ENCODE data around the gene HNRNPUL2. TPM values are rescaled to one million over a fixed set of nuclear protein-coding genes. Genes with fewer than 3 reads are reported as not detected.

HNRNPUL2 gene
- polyA plus RNA-seq, 1 donor from 2014 or later, result 27.5 TPM

DNA sequence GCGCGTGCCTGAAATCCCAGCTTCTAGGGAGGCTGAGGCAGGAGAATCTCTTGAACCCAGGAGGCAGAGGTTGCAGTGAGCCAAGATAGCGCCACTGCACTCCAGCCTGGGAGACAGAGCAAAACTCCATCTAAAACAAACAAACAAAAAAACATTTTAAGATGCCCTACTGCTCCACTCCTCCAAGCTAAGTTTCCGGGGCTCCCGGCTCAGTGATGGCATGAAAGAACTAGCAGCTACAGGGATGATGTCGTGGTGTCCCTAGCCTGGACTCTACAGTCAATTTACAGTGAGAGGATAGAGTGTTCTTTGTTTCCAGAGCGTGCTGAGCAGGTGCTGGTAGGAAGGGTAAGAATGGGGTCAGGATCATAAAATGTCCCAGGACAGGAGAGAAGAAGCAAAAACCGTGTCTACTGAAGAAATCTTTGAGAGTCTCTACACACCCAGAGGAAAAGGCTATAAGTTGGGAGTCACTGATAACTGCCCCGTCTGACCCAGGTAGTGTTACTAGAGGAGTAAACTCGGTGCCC, 27.9 kb upstream of the HNRNPUL2 start:
- TF ChIP-seq RAD21 (conservative IDR thresholded peaks at IDR 0.05), result no peak
- TF ChIP-seq POLR2AphosphoS5 (IDR thresholded peaks at IDR 0.05), result no peak
- no peak for TF ChIP-seq EP300 (conservative IDR thresholded peaks at IDR 0.05; ENCODE audit: poor library complexity, severe bottlenecking)
- TF ChIP-seq CTCF (IDR thresholded peaks at IDR 0.05; ENCODE audit: poor library complexity, severe bottlenecking), result no peak
- TF ChIP-seq, protein P1, sequence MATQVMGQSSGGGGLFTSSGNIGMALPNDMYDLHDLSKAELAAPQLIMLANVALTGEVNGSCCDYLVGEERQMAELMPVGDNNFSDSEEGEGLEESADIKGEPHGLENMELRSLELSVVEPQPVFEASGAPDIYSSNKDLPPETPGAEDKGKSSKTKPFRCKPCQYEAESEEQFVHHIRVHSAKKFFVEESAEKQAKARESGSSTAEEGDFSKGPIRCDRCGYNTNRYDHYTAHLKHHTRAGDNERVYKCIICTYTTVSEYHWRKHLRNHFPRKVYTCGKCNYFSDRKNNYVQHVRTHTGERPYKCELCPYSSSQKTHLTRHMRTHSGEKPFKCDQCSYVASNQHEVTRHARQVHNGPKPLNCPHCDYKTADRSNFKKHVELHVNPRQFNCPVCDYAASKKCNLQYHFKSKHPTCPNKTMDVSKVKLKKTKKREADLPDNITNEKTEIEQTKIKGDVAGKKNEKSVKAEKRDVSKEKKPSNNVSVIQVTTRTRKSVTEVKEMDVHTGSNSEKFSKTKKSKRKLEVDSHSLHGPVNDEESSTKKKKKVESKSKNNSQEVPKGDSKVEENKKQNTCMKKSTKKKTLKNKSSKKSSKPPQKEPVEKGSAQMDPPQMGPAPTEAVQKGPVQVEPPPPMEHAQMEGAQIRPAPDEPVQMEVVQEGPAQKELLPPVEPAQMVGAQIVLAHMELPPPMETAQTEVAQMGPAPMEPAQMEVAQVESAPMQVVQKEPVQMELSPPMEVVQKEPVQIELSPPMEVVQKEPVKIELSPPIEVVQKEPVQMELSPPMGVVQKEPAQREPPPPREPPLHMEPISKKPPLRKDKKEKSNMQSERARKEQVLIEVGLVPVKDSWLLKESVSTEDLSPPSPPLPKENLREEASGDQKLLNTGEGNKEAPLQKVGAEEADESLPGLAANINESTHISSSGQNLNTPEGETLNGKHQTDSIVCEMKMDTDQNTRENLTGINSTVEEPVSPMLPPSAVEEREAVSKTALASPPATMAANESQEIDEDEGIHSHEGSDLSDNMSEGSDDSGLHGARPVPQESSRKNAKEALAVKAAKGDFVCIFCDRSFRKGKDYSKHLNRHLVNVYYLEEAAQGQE (IDR thresholded peaks at IDR 0.05; ENCODE audit: borderline replicate concordance), result no peak
- no peak for TF ChIP-seq EZH2 (IDR thresholded peaks at IDR 0.05; ENCODE audit: borderline replicate concordance, insufficient read depth, low read length, poor library complexity, severe bottlenecking)
- no peak overlapping the region for H3K9ac ChIP-seq (ENCODE audit: low read length)
- H3K9me2 ChIP-seq (ENCODE audit: insufficient read depth, low read length), result no peaks in the 10 kb centered on the region
- H4K20me1 ChIP-seq (ENCODE audit: insufficient read depth), result no peaks in the 10 kb centered on the region
- no peaks in the 10 kb centered on the region for H3K36me3 ChIP-seq (ENCODE audit: insufficient read depth, low read length)
- H3K9me3 ChIP-seq (ENCODE audit: low read length), result no peaks in the 10 kb centered on the region
- H3K79me2 ChIP-seq (replicated peaks; ENCODE audit: insufficient read depth, low read length), result peaks cover 5% of the 10 kb centered on the region
- peak overlapping the region; percentile 95 for H3K27ac ChIP-seq (ENCODE audit: low read length)
- no peaks in the 10 kb centered on the region for H3F3A ChIP-seq (ENCODE audit: insufficient read depth, low read length, poor library complexity, severe bottlenecking)
- H3K4me3 ChIP-seq (ENCODE audit: low read length), result no peak overlapping the region
- no peak overlapping the region for H2AFZ ChIP-seq (ENCODE audit: low read depth, low read length)
- H3K4me2 ChIP-seq (ENCODE audit: low read length), result no peak overlapping the region
- H3K27me3 ChIP-seq (ENCODE audit: insufficient read depth, low read depth, low read length), result no peaks in the 10 kb centered on the region

DNA sequence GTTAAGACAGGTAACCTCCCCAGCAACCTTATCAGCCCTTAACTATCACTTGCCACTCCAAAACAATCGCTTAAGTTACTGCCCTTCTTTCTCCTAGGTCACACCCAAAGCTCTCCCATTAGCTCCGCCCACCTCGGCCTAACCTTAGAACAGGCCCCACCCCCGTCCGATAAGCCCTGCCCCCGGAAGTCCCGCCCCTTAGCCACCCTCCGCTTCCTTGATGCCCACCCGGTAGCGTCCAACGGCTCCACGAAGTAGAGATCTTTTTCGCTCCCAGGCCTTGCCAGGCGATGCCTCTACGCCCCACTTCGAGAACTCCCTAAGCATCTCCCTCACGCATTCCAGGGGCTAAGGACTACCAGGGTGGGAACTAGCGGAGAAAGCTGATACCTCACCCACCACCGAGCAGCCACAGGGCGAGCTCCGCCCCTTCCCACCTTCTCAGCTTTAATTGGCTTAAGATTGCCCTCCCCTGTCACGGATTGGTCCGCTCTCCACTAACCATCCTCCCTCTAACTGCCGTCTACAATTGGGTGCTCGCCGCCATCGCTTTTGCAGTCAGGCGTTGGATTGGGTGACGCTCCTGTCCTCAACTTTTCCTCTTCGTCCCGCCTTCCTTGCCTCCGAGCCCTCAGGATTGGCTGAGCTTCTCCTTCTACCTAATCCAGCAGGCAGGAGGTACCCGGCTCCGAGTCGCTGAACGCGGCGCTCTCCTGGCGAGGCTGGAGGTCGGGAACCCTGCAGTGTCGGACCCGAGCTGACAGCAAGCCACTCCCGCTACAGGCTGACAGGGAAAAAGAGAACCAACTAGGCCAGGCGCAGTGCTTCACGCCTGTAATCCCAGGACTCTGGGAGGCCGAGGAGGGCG, 26.7 kb upstream of the HNRNPUL2 start, which contains the start of gene ZBTB3:
TSS of gene ZBTB3 (minus strand) at position 425 of the 868 bp plus-strand sequence. CDS start 496 bp downstream, outside the sequence.
- Histone ChIP-seq H3K27me3 (ENCODE audit: insufficient read depth, low read depth, low read length) (no peaks in the 10 kb centered on the region), H3K9ac (ENCODE audit: low read length) (peak within 1 kb of the TSS; percentile 92), H3K36me3 (ENCODE audit: insufficient read depth, low read length) (no peaks in the 10 kb centered on the region), H3K79me2 (replicated peaks; ENCODE audit: insufficient read depth, low read length) (peaks cover 5% of the 10 kb centered on the region), H3F3A (ENCODE audit: insufficient read depth, low read length, poor library complexity, severe bottlenecking) (no peaks in the 10 kb centered on the region), H3K9me2 (ENCODE audit: insufficient read depth, low read length) (no peaks in the 10 kb centered on the region), H4K20me1 (ENCODE audit: insufficient read depth) (no peaks in the 10 kb centered on the region), H3K9me3 (ENCODE audit: low read length) (no peaks in the 10 kb centered on the region), H2AFZ (ENCODE audit: low read depth, low read length) (peak within 1 kb of the TSS; percentile 96), H3K4me2 (ENCODE audit: low read length) (no peak within 1 kb of the TSS), H3K27ac (ENCODE audit: low read length) (peak within 1 kb of the TSS; percentile 95), H3K4me3 (ENCODE audit: low read length) (peak within 1 kb of the TSS; percentile 74)
- TF ChIP-seq TAF1 (IDR thresholded peaks at IDR 0.05; ENCODE audit: low read depth), result no peak
- TF ChIP-seq POLR2AphosphoS5 (IDR thresholded peaks at IDR 0.05), result peak; percentile 90
- TF ChIP-seq EZH2 (IDR thresholded peaks at IDR 0.05; ENCODE audit: borderline replicate concordance, insufficient read depth, low read length, poor library complexity, severe bottlenecking), result no peak
- no peak for TF ChIP-seq EP300 (conservative IDR thresholded peaks at IDR 0.05; ENCODE audit: poor library complexity, severe bottlenecking)
- TF ChIP-seq, protein P1 (IDR thresholded peaks at IDR 0.05; ENCODE audit: borderline replicate concordance), result peak; percentile 77
- TF ChIP-seq RAD21 (conservative IDR thresholded peaks at IDR 0.05), result no peak
- peak; percentile 39 for TF ChIP-seq CTCF (IDR thresholded peaks at IDR 0.05; ENCODE audit: poor library complexity, severe bottlenecking)
- TF ChIP-seq SMC3 (conservative IDR thresholded peaks at IDR 0.05; ENCODE audit: poor library complexity), result peak; percentile 24
- TF ChIP-seq MXI1 (conservative IDR thresholded peaks at IDR 0.05; ENCODE audit: poor library complexity, severe bottlenecking), result peak; percentile 73

Data from neural cell (in vitro differentiated cells).